ENCODE results near the gene OR1D5.

GRCh38 chr17:3024346-3024745 lies 39.1 kb downstream of the OR1D5 start:
- TF ChIP-seq CTCF (IDR thresholded peaks at IDR 0.05): no peak
- TF ChIP-seq POLR2A (IDR thresholded peaks at IDR 0.05): no peak
